Spinal cord (tissue), 10 donors: ENCODE data around the gene FADS2. TPM values are rescaled to one million over a fixed set of nuclear protein-coding genes. Genes with fewer than 3 reads are reported as not detected.

Source experiments
- DNase-seq, 6 donors: peaks; one replicate each; pipeline versions ENCODE4 v3.0.0 to v3.0.0-alpha.2; 2013 to 2015; ENCODE audit warnings: low spot score in 6 of 6, low read depth in 4 of 6
- H3K27ac ChIP-seq: one replicate; pipeline ENCODE4 v1.5.1; 2013; ENCODE audit warnings: low read depth, low read length, control low read depth
- H3K27me3 ChIP-seq: one replicate; pipeline ENCODE4 v1.6.1; 2013; ENCODE audit warnings: low read length; ENCODE audit not compliant: control insufficient read depth, insufficient read depth
- H3K36me3 ChIP-seq: one replicate; pipeline ENCODE4 v1.6.1; 2013; ENCODE audit warnings: low read length; ENCODE audit not compliant: control insufficient read depth, insufficient read depth
- H3K4me1 ChIP-seq: one replicate; pipeline ENCODE4 v1.6.1; 2013; ENCODE audit warnings: low read length; ENCODE audit not compliant: control insufficient read depth, insufficient read depth
- H3K4me3 ChIP-seq: one replicate; pipeline ENCODE4 v1.5.1; 2013; ENCODE audit warnings: low read depth, low read length, control low read depth
- H3K9me3 ChIP-seq: one replicate; pipeline ENCODE4 v1.6.1; 2013; ENCODE audit warnings: low read length; ENCODE audit not compliant: control insufficient read depth, insufficient read depth
- WGBS: methylation state at CpG from one replicate; pipeline ENCODE4 v1.1.5; 2013; ENCODE audit warnings: missing lambda C conversion rate; ENCODE audit not compliant: insufficient coverage; 5-methylcytosine and 5-hydroxymethylcytosine counted together
- polyA plus RNA-seq, 2 donors: library from polyadenylated mRNA; unstranded; fragments of 120-200 nt; gene quantifications; one replicate each; pipeline ENCODE4 v1.2.1, GENCODE V29; 2013; ENCODE audit not compliant: insufficient read length in 2 of 2
- total RNA-seq, 2 donors: library from RNA; depleted of rRNA in 1 of 2; stranded (reverse); fragments of 120-200 nt in 1 of 2; fragments of >200 nt in 1 of 2; gene quantifications; one replicate each; pipeline versions ENCODE4 v1.2.3 to v1.2.4, GENCODE V29; 2013 to 2014
- donor health status: healthy.

FADS2 gene
- total and polyA plus RNA-seq, 4 donors = 125 to 452 (median 293) TPM

DNA sequence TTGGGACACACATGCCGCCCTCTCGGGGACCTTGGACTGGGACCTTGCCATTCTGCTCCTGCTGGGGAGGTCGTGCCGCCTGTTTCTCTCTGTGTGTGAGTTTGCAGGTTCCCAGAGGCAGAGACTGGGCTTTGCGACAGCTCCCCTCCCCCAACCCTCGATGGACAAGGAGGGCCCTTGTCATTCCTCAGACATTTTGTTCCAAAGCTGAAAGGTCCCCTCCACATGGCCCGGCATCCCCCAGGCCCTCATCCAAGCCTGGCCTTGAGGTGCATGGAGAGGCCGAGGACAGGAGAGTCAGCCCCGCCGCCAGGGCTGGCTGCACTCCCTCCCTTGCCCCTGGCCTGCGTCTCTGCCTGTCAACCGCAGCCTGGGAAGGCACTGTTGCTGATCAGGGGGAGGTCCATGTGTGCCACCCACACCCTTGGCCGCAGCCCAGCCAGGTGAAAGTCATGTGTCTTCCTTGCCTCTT lies 25.6 kb downstream of the FADS2 start:
- Histone ChIP-seq H3K27me3 (no peaks in the 10 kb centered on the region), H3K27ac (peak overlapping the region; percentile 16), H3K4me1 (peaks cover 54% of the 10 kb centered on the region), H3K9me3 (no peaks in the 10 kb centered on the region), H3K36me3 (peaks cover 100% of the 10 kb centered on the region), H3K4me3 (no peak overlapping the region)
- DNase-seq = peak in 2 of 6 donors; percentile 23 to 58
- WGBS = 48% methylated on average over 12 of the region's 13 CpGs

DNA sequence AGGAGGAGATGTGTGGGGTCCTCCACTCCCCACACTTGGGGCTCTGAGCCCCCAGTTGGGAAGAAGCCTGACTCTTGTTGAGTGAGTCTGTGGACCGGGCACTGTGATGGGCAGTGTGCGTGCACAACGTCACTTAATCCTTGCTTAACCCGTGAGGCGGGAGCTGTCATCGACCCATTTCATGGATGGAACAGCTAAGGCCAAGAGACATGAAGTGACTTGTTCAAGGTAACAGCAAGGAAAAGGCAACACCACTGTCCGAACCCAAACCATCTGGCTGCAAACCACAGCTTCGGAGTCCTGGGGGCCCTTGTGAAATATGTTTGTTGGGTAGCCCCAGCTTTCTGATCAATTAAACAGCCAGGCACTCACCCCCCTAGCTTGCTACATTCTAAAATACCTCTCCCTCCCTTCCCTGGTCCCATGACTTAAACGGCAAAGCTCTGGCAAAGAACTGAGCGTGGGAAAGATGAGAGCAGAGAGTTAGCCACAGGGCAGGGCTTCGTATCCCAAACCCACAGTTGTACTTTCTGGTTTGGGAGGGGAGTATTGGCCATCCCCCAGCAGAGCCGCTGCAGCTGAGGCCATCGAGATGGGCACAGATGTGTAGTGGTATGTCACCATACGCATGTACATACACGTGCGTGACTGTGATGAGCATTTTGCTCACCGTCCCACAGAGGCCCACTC lies 26.3 kb downstream of the FADS2 start:
- H3K27ac ChIP-seq = peak overlapping the region; percentile 33
- WGBS = 86% methylated on average over 11 of the region's 17 CpGs
- H3K36me3 ChIP-seq = peaks cover 99% of the 10 kb centered on the region
- H3K4me3 ChIP-seq = no peak overlapping the region
- H3K4me1 ChIP-seq = peaks cover 54% of the 10 kb centered on the region
- H3K9me3 ChIP-seq = no peaks in the 10 kb centered on the region
- no peaks in the 10 kb centered on the region for H3K27me3 ChIP-seq
- DNase-seq = no peak

DNA sequence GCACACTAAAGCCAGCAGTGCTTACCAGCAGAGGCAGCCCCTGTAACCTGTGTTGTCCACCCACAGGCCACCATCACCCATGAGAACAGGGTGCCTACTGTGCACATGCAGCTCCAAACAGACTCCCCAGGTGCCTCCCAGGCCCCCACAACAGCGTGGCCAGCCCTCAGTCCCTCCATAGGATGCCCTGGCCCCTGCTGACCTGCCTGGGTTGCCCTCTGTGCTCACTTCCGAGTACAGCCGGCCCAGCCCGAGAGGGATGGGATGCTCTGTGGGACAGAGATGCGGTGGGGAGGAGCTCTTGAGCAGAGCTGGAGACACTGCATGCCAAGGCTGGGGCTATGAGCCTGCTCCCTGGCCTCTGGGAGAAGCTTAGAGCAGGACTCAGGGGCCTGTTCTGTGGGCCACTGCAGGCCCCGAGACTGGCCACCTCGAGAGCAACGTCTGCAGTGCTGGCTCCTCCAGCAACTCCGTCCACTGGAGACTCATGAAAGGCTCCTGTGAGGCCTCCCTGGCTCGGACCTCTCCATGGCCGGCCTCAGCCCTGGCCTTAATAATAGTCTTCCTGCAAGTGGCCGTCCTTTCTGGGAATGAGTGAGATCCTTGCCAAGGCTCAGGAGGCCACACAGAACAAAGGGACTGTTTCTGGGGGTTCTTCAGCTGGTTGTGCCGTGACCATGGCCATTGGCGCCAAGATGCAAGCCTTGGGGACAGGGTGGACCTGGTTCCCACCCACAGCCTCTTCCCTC lies 27.0 kb downstream of the FADS2 start:
- Histone ChIP-seq H3K4me3 (no peak overlapping the region), H3K36me3 (peaks cover 99% of the 10 kb centered on the region), H3K4me1 (peaks cover 54% of the 10 kb centered on the region), H3K9me3 (no peaks in the 10 kb centered on the region), H3K27me3 (no peaks in the 10 kb centered on the region), H3K27ac (peak overlapping the region; percentile 47)
- WGBS = 68% methylated on average over 14 of the region's 14 CpGs
- DNase-seq = no peak

DNA sequence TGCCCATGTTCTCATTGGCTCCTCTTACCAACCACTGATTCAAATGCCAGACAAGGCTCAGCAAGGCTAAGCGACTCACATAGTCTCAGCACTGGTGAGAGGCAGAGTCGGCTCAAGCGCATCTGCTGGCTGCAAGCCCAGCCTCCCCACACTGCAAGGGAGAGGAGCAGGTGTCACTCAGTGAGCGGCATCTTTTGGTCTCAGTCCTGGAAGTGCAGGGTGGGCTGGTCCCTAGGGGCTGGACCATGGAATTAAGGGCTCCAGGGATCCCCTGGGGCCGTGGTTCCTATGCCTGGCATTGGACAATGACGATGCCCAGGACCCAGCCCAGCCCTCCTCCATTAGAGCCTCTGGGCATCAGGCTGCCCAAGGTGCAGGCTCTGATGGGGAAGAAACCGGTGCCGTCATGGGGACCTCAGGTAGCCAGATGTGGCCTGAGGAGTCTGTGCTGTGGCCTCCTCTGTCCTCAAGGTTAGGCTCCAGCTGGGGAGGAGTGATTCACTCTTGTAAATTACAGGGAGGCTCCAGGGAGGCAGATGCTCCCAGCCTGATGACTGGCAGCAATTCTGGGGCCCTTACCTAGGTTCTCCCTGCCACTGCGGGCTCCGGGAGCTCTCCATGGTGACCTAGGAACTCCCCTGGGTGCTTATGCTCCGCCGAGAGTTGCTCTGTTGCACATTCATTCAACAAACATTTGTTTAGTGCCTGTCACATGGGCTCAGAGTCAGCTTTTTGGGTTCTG lies 28.0 kb downstream of the FADS2 start:
- Histone ChIP-seq H3K4me3 (no peak overlapping the region), H3K36me3 (peaks cover 98% of the 10 kb centered on the region), H3K27ac (no peak overlapping the region), H3K9me3 (no peaks in the 10 kb centered on the region), H3K27me3 (no peaks in the 10 kb centered on the region), H3K4me1 (peaks cover 45% of the 10 kb centered on the region)
- DNase-seq = peak in 1 of 6 donors; percentile 21
- 65% methylated on average over 11 of the region's 12 CpGs for WGBS

DNA sequence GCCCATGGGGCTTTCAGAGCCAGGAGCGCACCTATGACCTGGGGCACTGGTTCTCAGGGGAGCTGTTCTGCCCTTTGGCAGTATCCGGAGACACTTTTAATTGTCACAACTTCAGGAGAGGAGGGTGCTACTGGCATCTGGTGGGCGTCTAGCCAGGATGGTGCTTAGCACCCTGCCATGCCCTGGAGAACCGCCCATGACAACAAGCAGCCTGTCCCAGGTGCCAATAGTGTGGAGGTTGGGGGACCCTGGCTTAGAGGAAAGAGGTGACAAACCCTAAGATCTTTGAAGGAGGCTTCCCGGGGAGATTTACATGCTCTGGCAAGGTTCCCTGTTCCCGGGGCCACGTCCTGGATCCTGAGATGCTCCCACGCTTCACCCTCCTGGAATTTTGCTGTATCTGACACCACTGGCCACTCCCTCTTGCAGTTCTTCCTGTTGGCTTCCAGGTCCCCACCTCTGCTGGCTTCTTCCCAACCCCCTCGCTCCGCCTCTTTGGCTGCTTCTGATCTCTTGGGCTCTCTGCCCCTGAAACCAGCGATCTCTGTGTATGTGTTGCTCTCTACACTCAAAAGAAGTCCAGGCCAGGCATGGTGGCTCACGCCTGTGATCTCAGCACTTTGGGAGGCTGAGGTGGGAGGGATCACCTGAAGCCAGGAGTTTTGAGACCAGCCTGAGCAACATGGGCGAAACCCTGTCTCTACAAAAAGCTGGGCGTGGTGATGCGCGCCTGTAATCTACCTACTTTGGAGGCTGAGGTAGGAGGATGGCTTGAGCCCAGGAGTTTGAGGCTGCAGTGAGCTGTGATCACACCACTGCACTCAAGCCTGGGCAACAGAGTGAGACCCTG lies 32.2 kb downstream of the FADS2 start:
- 80% methylated on average over 15 of the region's 16 CpGs for WGBS
- Histone ChIP-seq H3K27ac (no peak overlapping the region), H3K36me3 (peaks cover 97% of the 10 kb centered on the region), H3K27me3 (no peaks in the 10 kb centered on the region), H3K4me1 (peaks cover 12% of the 10 kb centered on the region), H3K9me3 (no peaks in the 10 kb centered on the region), H3K4me3 (no peak overlapping the region)
- no peak for DNase-seq

DNA sequence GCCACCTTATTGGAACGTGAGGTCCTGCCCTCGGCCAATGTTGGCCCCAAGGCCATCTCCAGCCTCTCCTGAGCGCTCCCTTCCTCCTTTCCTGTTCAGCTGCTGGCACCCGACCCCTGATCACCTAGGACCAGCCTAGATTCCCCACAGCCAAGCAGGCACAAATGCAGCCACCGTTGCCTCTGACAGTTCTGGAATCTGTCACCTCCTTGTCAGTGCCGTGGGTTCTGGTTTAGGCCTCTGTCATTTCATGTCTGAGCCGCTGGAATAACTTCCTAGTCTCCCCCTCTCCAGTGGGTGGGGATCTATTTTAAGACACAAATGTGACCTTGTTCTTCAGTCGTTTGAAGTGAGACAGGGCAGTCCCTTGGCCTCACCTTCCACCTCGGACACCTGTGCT lies 33.5 kb downstream of the FADS2 start:
- WGBS = 88% methylated on average over 5 of the region's 9 CpGs
- no peak for DNase-seq
- Histone ChIP-seq H3K4me1 (no peaks in the 10 kb centered on the region), H3K27me3 (no peaks in the 10 kb centered on the region), H3K4me3 (no peak overlapping the region), H3K36me3 (peaks cover 97% of the 10 kb centered on the region), H3K27ac (no peak overlapping the region), H3K9me3 (no peaks in the 10 kb centered on the region)

DNA sequence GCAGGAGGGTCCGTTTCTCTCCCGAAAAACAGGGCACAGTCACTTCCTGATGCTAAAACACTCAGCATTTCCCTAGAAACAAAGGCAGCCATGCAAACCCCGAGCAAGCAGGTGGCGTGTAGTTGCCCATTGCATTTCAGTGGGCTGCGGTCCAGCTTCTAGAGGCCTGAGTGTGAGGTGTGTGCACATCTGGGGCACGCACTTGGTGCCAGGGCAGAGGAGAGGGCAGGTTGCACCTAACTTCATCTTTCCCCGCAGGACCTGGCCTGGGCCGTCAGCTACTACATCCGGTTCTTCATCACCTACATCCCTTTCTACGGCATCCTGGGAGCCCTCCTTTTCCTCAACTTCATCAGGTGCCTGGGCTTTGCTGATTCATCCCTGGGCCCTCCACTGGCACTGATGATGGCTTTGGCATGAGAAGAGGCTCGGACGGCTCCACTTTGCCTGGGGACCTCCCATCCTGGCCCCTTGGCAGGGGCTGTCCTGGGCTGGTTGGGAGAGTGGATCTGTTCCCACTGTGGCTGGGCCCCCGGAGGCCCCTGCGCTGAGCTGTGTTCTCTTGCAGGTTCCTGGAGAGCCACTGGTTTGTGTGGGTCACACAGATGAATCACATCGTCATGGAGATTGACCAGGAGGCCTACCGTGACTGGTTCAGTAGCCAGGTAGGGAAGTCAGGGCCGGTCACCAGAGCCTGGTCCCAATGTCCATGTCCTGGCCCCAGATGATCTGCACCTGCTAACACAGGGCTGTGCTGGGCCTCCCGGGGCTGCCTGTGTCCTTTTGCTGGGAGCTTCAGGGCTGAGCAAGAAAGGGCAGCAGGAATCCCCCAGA lies 34.8 kb downstream of the FADS2 start:
- Histone ChIP-seq H3K27me3 (no peaks in the 10 kb centered on the region), H3K4me1 (no peaks in the 10 kb centered on the region), H3K9me3 (no peaks in the 10 kb centered on the region), H3K4me3 (no peak overlapping the region), H3K36me3 (peaks cover 95% of the 10 kb centered on the region), H3K27ac (no peak overlapping the region)
- no peak for DNase-seq
- WGBS = 97% methylated on average over 16 of the region's 18 CpGs

DNA sequence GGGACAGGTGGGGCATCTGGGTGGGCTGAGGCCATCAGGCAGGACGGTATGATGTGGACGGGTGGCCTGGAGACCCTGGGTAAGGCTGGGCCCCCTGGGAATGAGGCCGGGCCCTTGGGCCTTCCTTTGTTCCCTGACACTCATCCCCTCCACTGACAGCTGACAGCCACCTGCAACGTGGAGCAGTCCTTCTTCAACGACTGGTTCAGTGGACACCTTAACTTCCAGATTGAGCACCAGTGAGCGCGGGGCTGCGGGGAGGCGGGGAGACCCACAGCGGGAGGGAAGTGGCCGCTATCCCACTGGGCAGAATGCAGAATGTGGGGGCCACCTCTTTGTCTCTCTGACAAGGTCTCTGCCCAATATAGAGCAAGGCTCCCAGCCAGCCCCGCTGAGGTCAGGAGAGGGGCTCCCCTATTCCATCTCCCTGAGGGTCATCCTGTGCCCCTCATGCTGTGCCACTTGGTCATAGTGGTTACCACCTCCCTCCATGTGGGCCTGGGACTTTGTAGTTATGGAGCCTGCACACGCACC lies 35.5 kb downstream of the FADS2 start:
- Histone ChIP-seq H3K27ac (no peak overlapping the region), H3K9me3 (no peaks in the 10 kb centered on the region), H3K27me3 (no peaks in the 10 kb centered on the region), H3K4me3 (no peak overlapping the region), H3K4me1 (peaks cover 1% of the 10 kb centered on the region), H3K36me3 (peaks cover 88% of the 10 kb centered on the region)
- no peak for DNase-seq
- 89% methylated on average over 13 of the region's 13 CpGs for WGBS
